Parathyroid adenoma (tissue), 2 donors: Measurements from ENCODE around the gene CKLF.
"Not testable (repeated sequence)": the region's sequence is repeated elsewhere in the genome, so short reads cannot be mapped to it uniquely, and the experiment has no call there.

ENCODE experiments used
- H2AFZ ChIP-seq: fragments of 300-600 bp; sonication (generic); one replicate; pipeline ENCODE4 v1.7.0; 2017; ENCODE audit warnings: antibody characterized with exemption, mild to moderate bottlenecking
- H3K27ac ChIP-seq: fragments of 300-600 bp; sonication (generic); one replicate; pipeline ENCODE4 v1.7.0; 2017
- H3K27me3 ChIP-seq: fragments of 300-600 bp; sonication (generic); one replicate; pipeline ENCODE4 v1.7.0; 2017; ENCODE audit warnings: low read length; ENCODE audit not compliant: control insufficient read depth, insufficient read depth
- H3K36me3 ChIP-seq: fragments of 300-600 bp; sonication (generic); one replicate; pipeline ENCODE4 v1.7.0; 2017; ENCODE audit warnings: low read length; ENCODE audit not compliant: control insufficient read depth, insufficient read depth
- H3K4me1 ChIP-seq: fragments of 300-600 bp; sonication (generic); one replicate; pipeline ENCODE4 v1.7.0; 2017; ENCODE audit warnings: control low read depth
- H3K4me2 ChIP-seq: fragments of 300-600 bp; sonication (generic); one replicate; pipeline ENCODE4 v1.7.0; 2017; ENCODE audit warnings: low read length
- H3K4me3 ChIP-seq: fragments of 300-600 bp; sonication (generic); one replicate; pipeline ENCODE4 v1.7.0; 2017; ENCODE audit warnings: low read depth, low read length
- H3K79me2 ChIP-seq: fragments of 300-600 bp; sonication (generic); one replicate; pipeline ENCODE4 v1.7.0; 2017; ENCODE audit warnings: control low read depth
- H3K9ac ChIP-seq: fragments of 300-600 bp; sonication (generic); one replicate; pipeline ENCODE4 v1.7.0; 2017; ENCODE audit warnings: mild to moderate bottlenecking
- H3K9me3 ChIP-seq: fragments of 300-600 bp; sonication (generic); one replicate; pipeline ENCODE4 v1.7.0; 2017; ENCODE audit warnings: low read length; ENCODE audit not compliant: control insufficient read depth
- CTCF ChIP-seq: fragments of 300-600 bp; sonication (generic); IDR thresholded peaks from one replicate; pipeline ENCODE4 v1.7.0; 2017; ENCODE audit warnings: antibody characterized with exemption, mild to moderate bottlenecking
- donor health status: primary hyperparathyroidism.

The CKLF gene

DNA sequence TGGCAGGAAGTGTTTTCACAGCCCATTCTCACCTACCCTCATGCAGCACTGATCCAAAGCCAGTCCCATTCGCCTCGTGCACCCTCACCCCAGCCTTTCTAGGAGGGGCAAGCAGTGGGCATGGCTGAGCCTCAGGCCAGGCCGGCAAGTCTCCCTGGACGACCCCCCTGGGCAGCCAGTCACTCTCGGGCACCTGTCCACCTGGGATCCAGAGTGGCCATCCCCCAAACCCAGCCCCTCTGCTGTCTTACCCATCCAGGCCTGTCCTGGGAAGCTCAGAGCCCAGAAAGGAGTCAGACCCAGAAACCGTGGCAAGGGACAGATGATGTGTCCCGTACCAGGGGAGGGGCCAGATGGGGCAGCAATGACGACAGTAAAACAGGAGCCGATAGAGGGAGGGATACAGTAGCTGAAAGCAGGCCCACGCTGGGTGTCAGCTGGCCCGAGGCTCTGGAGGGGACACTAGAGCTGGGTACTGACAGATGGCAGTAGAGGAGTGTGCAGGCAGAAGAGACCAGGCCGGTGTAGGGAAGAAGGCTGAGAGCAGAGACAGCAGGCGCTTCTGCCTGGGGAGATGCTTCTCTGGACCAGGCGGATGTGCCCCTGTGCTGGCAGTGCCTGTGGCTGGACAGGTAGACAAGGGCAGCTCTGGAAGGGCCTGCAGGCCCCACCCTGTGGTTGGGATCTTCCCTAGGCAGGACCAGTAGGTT is 57.9 kb downstream of the CKLF start:
- Histone ChIP-seq H3K27me3 (no peaks in the 10 kb centered on the region), H3K9ac (no peak overlapping the region), H3K36me3 (no peaks in the 10 kb centered on the region), H3K27ac (no peak overlapping the region), H3K4me3 (no peak overlapping the region), H3K4me2 (no peak overlapping the region), H3K4me1 (peaks cover 15% of the 10 kb centered on the region), H2AFZ (no peak overlapping the region), H3K9me3 (no peaks in the 10 kb centered on the region), H3K79me2 (peaks cover 13% of the 10 kb centered on the region)
- no peak for TF ChIP-seq CTCF

DNA sequence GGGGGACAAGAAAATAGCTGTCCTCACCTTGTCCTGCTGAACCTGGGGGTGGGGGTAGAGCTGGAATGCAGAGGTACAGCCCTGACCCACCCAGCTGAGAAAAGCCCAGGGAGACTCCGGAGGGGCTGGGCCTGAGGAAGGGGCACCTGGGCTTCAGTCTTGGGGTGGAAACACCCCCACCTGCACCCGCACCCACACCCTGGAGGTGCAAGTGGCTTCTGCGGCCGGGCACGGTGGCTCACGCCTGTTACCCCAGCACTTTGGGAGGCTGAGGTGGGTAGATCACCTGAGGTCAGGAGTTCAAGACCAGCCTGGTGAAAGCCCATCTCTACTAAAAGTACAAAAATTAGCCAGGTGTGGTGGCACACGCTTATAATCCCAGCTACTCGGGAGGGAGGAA is 59.5 kb downstream of the CKLF start:
- H3K9me3 ChIP-seq, H3K36me3 ChIP-seq: not testable (repeated sequence)
- peaks cover 22% of the 10 kb centered on the region for H3K4me1 ChIP-seq

DNA sequence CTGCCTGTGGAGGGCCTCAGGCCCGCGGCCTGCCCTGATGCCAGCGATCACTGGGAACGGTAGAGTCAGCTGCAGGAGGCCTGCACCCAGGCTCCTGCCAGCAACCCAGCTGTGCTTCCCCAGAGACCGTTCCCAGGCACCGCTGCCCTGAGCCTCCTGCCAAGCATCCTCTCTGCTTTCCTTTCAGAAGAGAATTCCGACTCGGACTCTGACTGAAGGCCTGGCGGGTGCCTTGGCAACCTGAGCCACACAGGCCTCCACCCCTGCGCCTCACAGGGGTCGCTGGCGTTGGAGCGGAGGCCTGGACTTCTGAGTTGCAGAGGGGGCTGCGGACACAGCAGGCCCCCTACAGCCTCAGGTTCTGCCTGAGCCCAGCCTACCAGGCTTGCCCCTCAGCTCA is 60.0 kb downstream of the CKLF start:
- no peak overlapping the region for H2AFZ ChIP-seq
- H3K4me2 ChIP-seq, result no peak overlapping the region
- H3K27me3 ChIP-seq, result no peaks in the 10 kb centered on the region
- H3K9me3 ChIP-seq, result no peaks in the 10 kb centered on the region
- peaks cover 16% of the 10 kb centered on the region for H3K79me2 ChIP-seq
- H3K27ac ChIP-seq, result no peak overlapping the region
- no peaks in the 10 kb centered on the region for H3K36me3 ChIP-seq
- H3K9ac ChIP-seq, result no peak overlapping the region
- TF ChIP-seq CTCF, result no peak
- H3K4me1 ChIP-seq, result peaks cover 23% of the 10 kb centered on the region
- no peak overlapping the region for H3K4me3 ChIP-seq

More for the DNA sequence above, 59.5 kb downstream of the CKLF start:
- not testable (repeated sequence) for H3K27ac ChIP-seq, H3K27me3 ChIP-seq, H2AFZ ChIP-seq, H3K4me2 ChIP-seq, H3K9ac ChIP-seq, H3K4me3 ChIP-seq
- peaks cover 16% of the 10 kb centered on the region for H3K79me2 ChIP-seq

GRCh38 chr16:66614161-66614802 is 61.9 kb downstream of the CKLF start:
- TF ChIP-seq CTCF, result no peak
- Histone ChIP-seq H3K9ac (no peak overlapping the region), H3K79me2 (peaks cover 16% of the 10 kb centered on the region), H3K4me1 (peaks cover 29% of the 10 kb centered on the region), H3K27me3 (no peaks in the 10 kb centered on the region), H3K27ac (no peak overlapping the region), H3K9me3 (no peaks in the 10 kb centered on the region), H3K4me3 (no peak overlapping the region), H3K4me2 (no peak overlapping the region), H2AFZ (no peak overlapping the region), H3K36me3 (no peaks in the 10 kb centered on the region)
